B cell (primary cell): ENCODE results near the gene TMEM143.

ENCODE experiments used
- CTCF ChIP-seq: fragments of 200-600 bp; IDR thresholded peaks from one replicate; pipeline ENCODE4 v1.8.0; 2022; ENCODE audit warnings: antibody characterized with exemption, mild to moderate bottlenecking
- EZH2 ChIP-seq: IDR thresholded peaks from 2 replicates; pipeline ENCODE4 v1.6.1; 2012; ENCODE audit warnings: borderline replicate concordance, low read depth, mild to moderate bottlenecking, moderate library complexity, low read length; ENCODE audit not compliant: insufficient read depth, poor library complexity, severe bottlenecking

- TF ChIP-seq CTCF (peak; percentile 90), EZH2 (no peak)
Observed at GRCh38 chr19:48290771-48291488, 72.8 kb downstream of the TMEM143 start.
